GM18502 (cell line): Measurements from ENCODE around the gene GALR3.

Experiments used
- ATAC-seq: cut with Tn5 transposase; IDR thresholded peaks from one replicate; pipeline ENCODE4 v1.9.1; 2021; ENCODE audit warnings: mild to moderate bottlenecking; ENCODE audit not compliant: unreplicated experiment, poor library complexity

Gene GALR3

GRCh38 chr22:37802310-37803194 is 20.6 kb upstream of the GALR3 start:
- no peak for ATAC-seq

- no peak for ATAC-seq
Observed at GRCh38 chr22:37803195-37803638, 20.0 kb upstream of the GALR3 start.

GRCh38 chr22:37803639-37804351 is 19.4 kb upstream of the GALR3 start:
- ATAC-seq = no peak

GRCh38 chr22:37804352-37804880 is 18.8 kb upstream of the GALR3 start:
- no peak for ATAC-seq

- ATAC-seq = no peak
Observed at GRCh38 chr22:37804881-37805809, 18.0 kb upstream of the GALR3 start.

GRCh38 chr22:37805810-37806277 is 17.3 kb upstream of the GALR3 start:
- no peak for ATAC-seq

- ATAC-seq = no peak
Observed at GRCh38 chr22:37806409-37807333, 16.5 kb upstream of the GALR3 start.

- peak; percentile 93 for ATAC-seq
Observed at GRCh38 chr22:37807410-37808293, 15.5 kb upstream of the GALR3 start, which contains the start of gene GCAT. Gene GCAT (plus strand): TSS chr22:37807934. CDS start chr22:37807968, 34 bp downstream.

GRCh38 chr22:37808294-37808657 is 14.9 kb upstream of the GALR3 start:
- ATAC-seq = no peak

- ATAC-seq = no peak
Observed at GRCh38 chr22:37809672-37810333, 13.4 kb upstream of the GALR3 start.

GRCh38 chr22:37811867-37812266 is 11.3 kb upstream of the GALR3 start:
- no peak for ATAC-seq

GRCh38 chr22:37812869-37813678 is 10.1 kb upstream of the GALR3 start:
- ATAC-seq = no peak

- ATAC-seq = no peak
Observed at GRCh38 chr22:37815593-37815992, 7.6 kb upstream of the GALR3 start.

GRCh38 chr22:37816543-37817180 is 6.5 kb upstream of the GALR3 start:
- ATAC-seq = no peak

GRCh38 chr22:37817705-37818408 is 5.3 kb upstream of the GALR3 start:
- ATAC-seq = no peak
